Ishikawa (cell line): ENCODE data around the gene CACNB2.

ENCODE experiments used
- CEBPB ChIP-seq: IDR thresholded peaks from 2 replicates; pipeline ENCODE4 v1.6.1; 2012
- CREB1 ChIP-seq: IDR thresholded peaks from 2 replicates; pipeline ENCODE4 v1.6.1; 2012; ENCODE audit warnings: low read depth
- EGR1 ChIP-seq: IDR thresholded peaks from 2 replicates; pipeline ENCODE4 v1.6.1; 2012
- EP300 ChIP-seq: IDR thresholded peaks from 2 replicates; pipeline ENCODE4 v1.6.1; 2012; ENCODE audit warnings: borderline replicate concordance
- FOXM1 ChIP-seq: IDR thresholded peaks from 2 replicates; pipeline ENCODE4 v1.6.1; 2012; ENCODE audit warnings: low read depth, borderline replicate concordance
- MAX ChIP-seq: IDR thresholded peaks from 2 replicates; pipeline ENCODE4 v1.6.1; 2012
- NFIC ChIP-seq: IDR thresholded peaks from 2 replicates; pipeline ENCODE4 v1.6.1; 2012
- RAD21 ChIP-seq: IDR thresholded peaks from 2 replicates; pipeline ENCODE4 v1.6.1; 2012; ENCODE audit warnings: low read depth
- REST ChIP-seq: IDR thresholded peaks from 2 replicates; pipeline ENCODE4 v1.6.1; 2012; ENCODE audit warnings: low read depth, mild to moderate bottlenecking
- TAF1 ChIP-seq: IDR thresholded peaks from 2 replicates; pipeline ENCODE4 v1.6.1; 2012; ENCODE audit warnings: low read depth, mild to moderate bottlenecking
- USF1 ChIP-seq: IDR thresholded peaks from 2 replicates; pipeline ENCODE4 v1.6.1; 2012
- YY1 ChIP-seq: IDR thresholded peaks from 2 replicates; pipeline ENCODE4 v1.6.1; 2012; ENCODE audit warnings: low read depth
- ZBTB7A ChIP-seq: IDR thresholded peaks from 2 replicates; pipeline ENCODE4 v1.6.1; 2012; ENCODE audit warnings: low read depth

- no peak for TF ChIP-seq CREB1
- TF ChIP-seq REST: no peak
- no peak for TF ChIP-seq YY1
- no peak for TF ChIP-seq CEBPB
- TF ChIP-seq USF1: no peak
- TF ChIP-seq MAX: no peak
- TF ChIP-seq EP300: no peak
- no peak for TF ChIP-seq EGR1
- no peak for TF ChIP-seq NFIC
- no peak for TF ChIP-seq TAF1
- TF ChIP-seq FOXM1: no peak
- no peak for TF ChIP-seq RAD21
- TF ChIP-seq ZBTB7A: no peak
Measured at GRCh38 chr10:18419945-18420344, 279.7 kb downstream of the CACNB2 start.
